CD4-positive, alpha-beta T cell (primary cell): ENCODE results near the gene TMEM131. TPM values are rescaled to one million over a fixed set of nuclear protein-coding genes. Genes with fewer than 3 reads are reported as not detected.

Experiments used
- ATAC-seq: fragments of 200-7000 bp; cut with Tn5 transposase; one replicate; pipeline ENCODE4 v1.10.0; 2022; ENCODE audit warnings: mild to moderate bottlenecking; ENCODE audit not compliant: poor library complexity
- CTCF ChIA-PET: fragments of 350-600 bp; sonication (Branson Sonifier 250); formaldehyde crosslinking; loops from one replicate; lab custom pipeline; 2021; ENCODE audit warnings: antibody characterized with exemption, inconsistent platforms; lab: Charles Lee
- POLR2A ChIA-PET: fragments of 350-600 bp; sonication (Branson Sonifier 250); formaldehyde crosslinking; loops from one replicate; lab custom pipeline; 2021; ENCODE audit warnings: antibody characterized with exemption, inconsistent platforms; lab: Charles Lee
- DNase-seq, 14 experiments: peaks; one replicate each; pipeline ENCODE4 v3.0.0-alpha.2; 2013 to 2020; ENCODE audit warnings: mixed read lengths in 2 of 14
- H3K27ac ChIP-seq, 2 donors: one replicate each; pipeline versions ENCODE4 v1.5.1 to v1.7.0; 2013; ENCODE audit warnings: low read length in 2 of 2, low read depth in 1 of 2, mild to moderate bottlenecking in 1 of 2
- H3K27me3 ChIP-seq, 2 experiments: 1 replicate in 1 of 2; 2 replicates in 1 of 2; pipeline versions ENCODE4 v1.6.1 to v1.7.0; 2013; ENCODE audit warnings: low read length in 2 of 2, control low read depth in 1 of 2, mild to moderate bottlenecking in 1 of 2, moderate library complexity in 1 of 2; ENCODE audit not compliant: insufficient read depth in 2 of 2, control insufficient read depth in 1 of 2
- H3K36me3 ChIP-seq: one replicate; pipeline ENCODE4 v1.6.1; 2013; ENCODE audit warnings: low read length, control low read depth; ENCODE audit not compliant: insufficient read depth
- H3K4me1 ChIP-seq: one replicate; pipeline ENCODE4 v1.6.1; 2013; ENCODE audit warnings: low read length, control low read depth; ENCODE audit not compliant: insufficient read depth
- H3K4me3 ChIP-seq: one replicate; pipeline ENCODE4 v1.5.1; 2013; ENCODE audit warnings: mild to moderate bottlenecking, low read length, moderate library complexity
- H3K9me3 ChIP-seq, 2 experiments: 1 replicate in 1 of 2; 2 replicates in 1 of 2; pipeline versions ENCODE4 v1.6.1 to v1.7.0; 2013; ENCODE audit warnings: low read length in 2 of 2, mild to moderate bottlenecking in 2 of 2, control low read depth in 1 of 2, moderate library complexity in 1 of 2; ENCODE audit not compliant: control insufficient read depth in 1 of 2, insufficient read depth in 1 of 2
- H3K27ac Mint-ChIP-seq: one replicate; pipeline ENCODE4 v1.8.0; 2020; ENCODE audit warnings: mixed read lengths
- H3K27me3 Mint-ChIP-seq: one replicate; pipeline ENCODE4 v1.8.0; 2021; ENCODE audit warnings: mixed read lengths
- H3K36me3 Mint-ChIP-seq: one replicate; pipeline ENCODE4 v1.8.0; 2021; ENCODE audit warnings: low read depth, mixed read lengths
- H3K4me1 Mint-ChIP-seq: one replicate; pipeline ENCODE4 v1.8.0; 2021; ENCODE audit warnings: low read depth, mixed read lengths
- H3K4me3 Mint-ChIP-seq: one replicate; pipeline ENCODE4 v1.8.0; 2020; ENCODE audit warnings: mild to moderate bottlenecking, mixed read lengths
- H3K9me3 Mint-ChIP-seq: one replicate; pipeline ENCODE4 v1.8.0; 2020; ENCODE audit warnings: mixed read lengths
- CTCF ChIP-seq: fragments of 200-600 bp; IDR thresholded peaks from one replicate; pipeline ENCODE4 v1.8.0; 2022; ENCODE audit warnings: antibody characterized with exemption, mild to moderate bottlenecking
- intact Hi-C, 2 experiments: fragments of 100-400 bp; cut with DNase I in 1 of 2; cut with micrococcal nuclease in 1 of 2; formaldehyde crosslinking; loops; one replicate each; pipeline versions ENCODE4 v1.15.1 to v1.9.0; 2023 to 2025; cut with DNase I, micrococcal nuclease
- total RNA-seq, 174 experiments: library from RNA in 2 of 174; stranded (reverse) in 2 of 174; gene quantifications; one replicate each; pipeline ENCODE4 v1.2.3 and lab custom pipeline; 2021 to 2026

Gene TMEM131
- total RNA-seq, 2 experiments from 2014 or later, result 29.2 to 33.6 TPM

DNA sequence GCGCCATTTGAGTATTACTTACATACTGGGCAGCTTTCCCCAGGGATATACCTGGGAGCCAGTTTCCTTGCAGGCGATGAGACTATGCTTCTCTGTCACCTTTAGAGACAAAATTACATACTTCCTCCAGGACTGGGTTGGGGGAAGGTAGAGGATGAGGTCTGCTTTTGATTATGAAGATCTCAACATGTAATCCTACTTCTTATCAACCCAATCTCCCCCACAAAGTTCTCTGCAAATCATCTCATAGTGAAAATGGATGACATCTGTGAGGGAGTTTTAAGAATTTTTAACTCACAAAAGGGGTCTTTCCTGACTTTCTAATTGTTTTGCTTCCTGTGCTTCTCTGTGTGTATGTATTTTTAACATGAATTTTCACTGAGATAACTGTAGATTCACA, 81.9 kb downstream of the TMEM131 start:
- ATAC-seq, result no peak
- Histone ChIP-seq H3K9me3 (no peaks in the 10 kb centered on the region), H3K4me3 (no peak overlapping the region), H3K27me3 (no peaks in the 10 kb centered on the region), H3K36me3 (no peaks in the 10 kb centered on the region), H3K27ac (no peak overlapping the region), H3K4me1 (no peaks in the 10 kb centered on the region)
- ChIA-PET CTCF (no interaction called here), POLR2A (no interaction called here)
- no peak overlapping the region for H3K27ac Mint-ChIP-seq
- no peaks in the 10 kb centered on the region for H3K9me3 Mint-ChIP-seq
- peaks cover 50% of the 10 kb centered on the region for H3K4me1 Mint-ChIP-seq
- H3K36me3 Mint-ChIP-seq, result peaks cover 51% of the 10 kb centered on the region
- intact Hi-C loops, result no loop called here
- DNase-seq, result no peak
- no peaks in the 10 kb centered on the region for H3K27me3 Mint-ChIP-seq
- no peak for TF ChIP-seq CTCF
- no peak overlapping the region for H3K4me3 Mint-ChIP-seq

- no peak for ATAC-seq
- no peak overlapping the region for H3K27ac Mint-ChIP-seq
- intact Hi-C loops, result no loop called here
- H3K27me3 Mint-ChIP-seq, result no peaks in the 10 kb centered on the region
- no peaks in the 10 kb centered on the region for H3K9me3 Mint-ChIP-seq
- peaks cover 38% of the 10 kb centered on the region for H3K4me1 Mint-ChIP-seq
- H3K27me3 ChIP-seq, result no peaks in the 10 kb centered on the region
- no peak overlapping the region for H3K4me3 ChIP-seq
- POLR2A ChIA-PET, result no interaction called here
- H3K4me3 Mint-ChIP-seq, result no peak overlapping the region
- H3K36me3 Mint-ChIP-seq, result peaks cover 48% of the 10 kb centered on the region
- peaks cover 13% of the 10 kb centered on the region for H3K36me3 ChIP-seq
- CTCF ChIA-PET, result no interaction called here
- no peaks in the 10 kb centered on the region for H3K4me1 ChIP-seq
- no peak for DNase-seq
- no peak for TF ChIP-seq CTCF
- no peaks in the 10 kb centered on the region for H3K9me3 ChIP-seq
- no peak overlapping the region for H3K27ac ChIP-seq
These were observed 83.7 kb downstream of the TMEM131 start for GRCh38 chr2:97911922-97912575.

- Histone ChIP-seq H3K9me3 (no peaks in the 10 kb centered on the region), H3K36me3 (peaks cover 18% of the 10 kb centered on the region), H3K4me3 (no peak overlapping the region), H3K4me1 (no peaks in the 10 kb centered on the region), H3K27me3 (no peaks in the 10 kb centered on the region), H3K27ac (no peak overlapping the region)
- no peaks in the 10 kb centered on the region for H3K9me3 Mint-ChIP-seq
- POLR2A ChIA-PET, result no interaction called here
- intact Hi-C loops, result no loop called here
- no peaks in the 10 kb centered on the region for H3K27me3 Mint-ChIP-seq
- CTCF ChIA-PET, result no interaction called here
- peaks cover 38% of the 10 kb centered on the region for H3K4me1 Mint-ChIP-seq
- peaks cover 55% of the 10 kb centered on the region for H3K36me3 Mint-ChIP-seq
- peak in 3 of 14 experiments; percentile 13 to 35 (median 15) for DNase-seq
- H3K4me3 Mint-ChIP-seq, result no peak overlapping the region
- no peak for TF ChIP-seq CTCF
- no peak overlapping the region for H3K27ac Mint-ChIP-seq
- ATAC-seq, result no peak
These were observed 84.4 kb downstream of the TMEM131 start for GRCh38 chr2:97911206-97911921.
